Measurements from ENCODE around the gene CHD5.

Gene CHD5

GRCh38 chr1:6109688-6110087 is 70.4 kb downstream of the CHD5 start:
- no peak for DNase-seq

- DNase-seq: no peak
Measured at GRCh38 chr1:6108937-6109614, 71.0 kb downstream of the CHD5 start.

- no peak for DNase-seq
Measured at GRCh38 chr1:6108476-6108875, 71.6 kb downstream of the CHD5 start.

GRCh38 chr1:6107409-6108356 is 72.4 kb downstream of the CHD5 start:
- DNase-seq: no peak

GRCh38 chr1:6106977-6107376 is 73.1 kb downstream of the CHD5 start:
- no peak for DNase-seq

- DNase-seq: no peak
Measured at GRCh38 chr1:6106321-6106731, 73.8 kb downstream of the CHD5 start.

GRCh38 chr1:6105763-6106162 is 74.4 kb downstream of the CHD5 start:
- no peak for DNase-seq

GRCh38 chr1:6105218-6105679 is 74.9 kb downstream of the CHD5 start:
- no peak for DNase-seq

GRCh38 chr1:6104631-6105030 is 75.5 kb downstream of the CHD5 start:
- DNase-seq: no peak

- DNase-seq: no peak
Measured at GRCh38 chr1:6103854-6104530, 76.1 kb downstream of the CHD5 start.

GRCh38 chr1:6103111-6103853 is 76.8 kb downstream of the CHD5 start:
- DNase-seq: no peak

- no peak for DNase-seq
Measured at GRCh38 chr1:6102532-6102845, 77.6 kb downstream of the CHD5 start.

- no peak for DNase-seq
Measured at GRCh38 chr1:6101826-6102531, 78.1 kb downstream of the CHD5 start.

- no peak for DNase-seq
Measured at GRCh38 chr1:6100861-6101783, 79.0 kb downstream of the CHD5 start.

- DNase-seq: no peak
Measured at GRCh38 chr1:6099787-6100765, 80.0 kb downstream of the CHD5 start.

- no peak for DNase-seq
Measured at GRCh38 chr1:6099297-6099696, 80.8 kb downstream of the CHD5 start.

- DNase-seq: no peak
Measured at GRCh38 chr1:6098303-6099215, 81.6 kb downstream of the CHD5 start.

GRCh38 chr1:6097824-6098223 is 82.3 kb downstream of the CHD5 start:
- no peak for DNase-seq

GRCh38 chr1:6097117-6097595 is 83.0 kb downstream of the CHD5 start:
- DNase-seq: no peak
